Measurements from ENCODE around the gene WDR37.
A peak's percentile ranks its signal among the peaks of the same experiment; 100 is the strongest.
"Not testable (repeated sequence)": the region's sequence is repeated elsewhere in the genome, so short reads cannot be mapped to it uniquely, and the experiment has no call there.

The WDR37 gene

DNA sequence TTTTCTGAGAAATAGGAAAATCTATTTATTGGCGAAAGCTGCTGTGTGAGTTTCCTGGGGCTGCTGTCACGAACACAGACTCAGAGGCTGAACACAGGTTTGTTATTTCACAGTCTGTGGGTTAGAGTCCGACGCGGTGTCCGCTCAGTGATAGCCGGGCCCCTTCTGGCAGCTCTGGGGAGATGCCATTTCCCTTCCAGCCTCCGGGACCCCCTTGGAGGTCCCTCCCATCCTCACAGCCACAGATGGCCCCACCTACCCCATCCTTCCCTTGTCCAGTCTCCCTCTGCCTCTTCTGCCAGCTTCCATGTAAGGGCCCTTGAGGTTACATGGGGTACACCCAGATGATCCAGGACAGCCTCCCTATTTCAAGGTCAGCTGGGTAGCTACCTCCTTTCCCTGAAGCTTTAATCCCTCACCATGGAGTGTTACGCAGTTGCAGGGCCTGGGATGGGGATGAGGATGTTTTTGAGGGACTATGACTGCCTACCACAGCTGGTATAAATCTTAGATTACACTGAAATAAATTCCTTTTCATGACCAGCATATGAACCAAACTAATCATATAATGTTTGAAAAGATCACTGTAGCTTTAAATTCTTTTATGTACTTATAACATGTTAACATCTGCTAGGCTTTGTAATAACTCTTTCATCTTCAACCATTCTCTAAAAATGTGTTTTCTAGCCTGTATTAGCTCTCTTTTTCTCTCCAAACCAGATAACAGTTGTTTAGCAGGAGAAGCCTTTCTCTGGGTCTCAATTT, 98.5 kb downstream of the WDR37 start:
- DNase-seq = no peak

DNA sequence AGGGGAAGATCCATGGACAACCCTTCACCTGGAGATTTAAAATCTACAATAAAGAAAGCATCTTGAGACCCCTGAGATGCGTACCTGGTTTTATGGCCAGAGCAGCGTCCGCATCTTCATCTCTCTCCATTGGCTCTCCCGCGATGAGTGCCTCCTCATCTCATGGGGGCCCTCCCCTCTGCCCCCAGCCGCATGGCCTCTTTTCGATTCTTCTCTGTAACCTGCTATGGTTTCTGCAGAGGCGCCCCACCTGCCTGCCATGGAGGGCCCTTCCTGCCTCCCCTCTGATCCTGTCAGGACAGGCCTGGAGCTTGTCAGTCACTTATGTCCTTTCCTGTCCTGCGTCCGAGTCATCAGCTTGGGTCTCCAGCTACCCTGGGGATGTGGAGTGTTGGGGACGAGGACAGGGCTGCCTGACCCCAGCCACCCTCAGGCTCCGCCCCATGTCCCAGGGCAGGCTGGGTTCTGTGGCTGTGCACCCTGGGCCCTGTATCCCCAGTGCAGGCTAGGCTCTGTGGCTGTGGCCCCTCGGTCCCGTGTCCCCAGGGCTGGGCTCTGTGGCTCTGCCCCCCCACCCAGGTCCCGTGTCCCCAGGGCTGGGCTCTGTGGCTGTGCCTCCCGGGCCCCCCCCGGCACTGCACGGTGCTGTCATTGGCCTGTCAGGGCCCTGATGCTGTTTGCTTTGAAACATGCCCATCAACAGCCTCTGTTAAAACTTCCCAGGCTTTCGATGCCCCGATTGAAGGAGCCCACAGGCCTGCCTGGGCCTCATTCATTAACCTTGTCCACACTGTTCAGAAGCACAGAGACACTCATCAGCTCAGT, 99.8 kb downstream of the WDR37 start:
- DNase-seq = no peak

DNA sequence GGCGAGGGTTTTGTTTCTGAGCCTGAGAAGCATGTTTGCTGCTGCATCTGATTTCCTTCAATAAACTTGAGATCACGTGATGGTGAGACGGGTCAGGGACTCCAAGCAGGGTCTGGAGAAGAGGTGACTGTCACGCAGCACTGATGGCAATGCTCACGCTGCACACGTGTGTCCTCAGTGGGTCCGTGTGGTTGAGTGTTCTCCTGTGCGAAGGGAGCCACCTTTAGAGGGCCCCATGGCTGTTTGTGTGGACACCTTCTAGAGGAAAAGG, 100.4 kb downstream of the WDR37 start:
- DNase-seq = no peak

DNA sequence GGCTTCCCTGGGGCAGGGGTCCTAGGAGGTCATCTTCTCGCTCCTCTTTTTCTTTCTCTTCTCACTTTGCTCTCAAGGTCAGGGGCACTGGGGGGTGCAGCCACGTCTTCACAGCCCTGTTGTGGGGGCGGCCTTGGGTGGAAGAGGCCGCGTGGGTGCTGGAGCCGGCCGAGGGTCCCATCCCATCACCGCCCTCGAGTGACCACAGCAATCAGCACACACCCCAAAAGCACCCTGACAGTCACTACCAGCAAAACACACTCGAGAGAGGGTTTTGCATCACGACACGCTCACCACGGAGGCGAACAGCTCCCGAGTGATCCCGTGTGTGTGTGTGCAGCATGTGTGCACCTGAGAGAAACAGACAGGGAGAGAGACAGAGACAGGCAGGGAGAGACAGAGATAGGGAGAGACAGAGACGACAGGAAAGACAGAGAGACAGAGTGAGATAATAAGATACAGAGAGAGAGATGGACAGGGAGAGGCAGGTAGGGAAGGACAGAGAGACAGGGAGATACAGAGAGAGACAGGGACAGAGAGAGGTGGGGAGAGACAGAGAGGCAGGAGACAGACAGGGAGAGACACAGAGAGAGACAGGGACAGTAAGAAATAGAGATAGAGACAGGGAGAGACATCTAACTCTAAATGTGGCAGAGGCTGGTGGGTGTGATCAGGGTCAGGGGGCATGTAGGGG, 100.9 kb downstream of the WDR37 start:
- DNase-seq = no peak

DNA sequence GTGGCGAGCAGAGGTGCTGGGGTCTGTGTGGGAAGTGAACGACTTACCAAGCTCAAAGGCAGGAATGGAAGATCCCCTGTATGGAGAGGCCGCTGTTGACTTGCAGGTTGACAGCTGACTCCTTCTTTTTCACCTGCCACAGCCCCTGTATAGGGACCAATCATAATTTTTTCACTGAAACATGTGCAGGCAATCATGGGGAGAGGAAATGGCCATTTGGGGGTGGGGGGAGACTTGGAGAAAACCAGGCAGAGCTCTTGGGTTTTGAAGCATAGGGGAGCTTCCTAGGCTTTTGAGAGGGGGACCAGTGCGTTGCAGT, 101.4 kb downstream of the WDR37 start:
- no peak for DNase-seq

DNA sequence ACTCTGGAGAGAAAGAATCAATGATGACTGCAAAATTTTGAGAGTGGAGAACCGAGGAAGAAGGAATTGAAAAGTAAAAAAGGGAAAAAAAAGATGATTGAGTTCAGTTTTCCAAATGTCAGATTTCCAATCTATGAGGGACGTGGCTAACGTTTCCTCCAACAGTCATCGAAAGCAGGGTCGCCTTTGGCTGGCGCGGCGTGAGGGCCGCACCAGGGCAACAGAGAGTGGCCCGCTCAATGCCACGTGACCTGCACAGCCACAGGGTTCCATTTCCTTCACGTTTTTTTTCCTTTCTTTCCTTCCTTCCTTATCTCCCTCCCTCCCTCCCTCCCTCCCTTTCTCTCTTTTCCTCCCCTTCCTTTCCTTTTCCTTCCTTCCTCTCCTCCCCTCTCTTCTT, 101.9 kb downstream of the WDR37 start:
- DNase-seq = no peak

DNA sequence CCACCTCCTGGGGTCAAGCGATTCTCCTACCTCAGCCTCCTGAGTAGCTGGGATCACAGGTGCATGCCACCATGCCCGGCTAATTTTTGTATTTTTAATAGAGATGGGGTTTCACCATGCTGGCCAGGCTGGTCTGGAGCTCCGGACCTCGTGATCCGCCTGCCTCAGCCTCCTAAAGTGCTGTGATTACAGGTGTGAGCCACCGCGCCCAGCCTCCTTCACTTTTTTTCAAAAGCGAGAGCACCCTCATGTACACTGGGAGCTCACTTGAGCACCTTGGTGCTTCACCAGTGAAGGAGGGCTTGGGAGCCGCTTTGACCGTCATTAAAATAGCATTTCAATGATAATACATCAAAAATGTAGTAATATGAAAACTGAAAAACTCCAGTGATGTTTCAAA, 102.4 kb downstream of the WDR37 start:
- DNase-seq = not testable (repeated sequence)

DNA sequence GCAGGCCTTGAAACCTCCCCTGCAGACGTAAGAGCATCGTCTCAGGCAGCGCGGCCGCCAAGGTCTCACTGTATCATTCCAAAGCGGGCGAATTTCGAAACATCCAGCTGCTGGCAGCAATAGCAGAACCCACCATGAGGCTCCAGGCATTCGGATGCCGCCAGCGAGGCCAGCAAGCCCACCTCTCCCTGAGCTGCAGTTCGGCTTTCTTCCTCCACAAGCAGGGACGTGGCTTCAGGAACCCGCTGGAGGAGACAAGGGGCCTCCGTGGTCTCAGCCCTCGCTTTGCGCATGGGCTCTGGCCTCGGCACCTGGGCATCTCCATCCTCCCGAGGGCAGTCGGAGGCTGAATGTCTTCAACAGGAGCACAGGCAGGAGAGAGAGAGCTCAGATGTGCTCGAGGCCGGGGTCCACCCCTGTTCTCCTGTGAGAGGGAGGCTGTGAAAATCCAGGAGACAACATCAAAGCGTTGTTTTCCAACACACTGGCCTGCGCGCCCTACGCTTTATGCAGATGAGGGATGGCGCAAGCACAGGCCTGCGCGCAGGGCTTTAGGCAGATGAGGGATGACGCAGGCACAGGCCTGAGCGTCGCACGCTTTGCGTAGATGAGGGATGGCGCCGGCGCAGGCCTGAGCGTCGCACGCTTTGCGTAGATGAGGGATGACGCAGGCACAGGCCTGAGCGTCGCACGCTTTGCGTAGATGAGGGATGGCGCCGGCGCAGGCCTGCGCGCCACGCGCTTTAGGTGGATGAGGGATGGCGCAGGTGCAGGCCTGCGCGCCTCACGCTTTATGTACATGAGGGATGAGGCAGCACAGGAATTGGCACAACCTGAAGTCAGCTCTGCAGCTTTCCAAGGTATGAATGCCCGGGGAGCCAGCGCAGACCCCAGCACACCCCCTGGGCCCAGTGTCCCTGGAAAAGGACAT, 103.2 kb downstream of the WDR37 start:
- peak; percentile 11 for DNase-seq

DNA sequence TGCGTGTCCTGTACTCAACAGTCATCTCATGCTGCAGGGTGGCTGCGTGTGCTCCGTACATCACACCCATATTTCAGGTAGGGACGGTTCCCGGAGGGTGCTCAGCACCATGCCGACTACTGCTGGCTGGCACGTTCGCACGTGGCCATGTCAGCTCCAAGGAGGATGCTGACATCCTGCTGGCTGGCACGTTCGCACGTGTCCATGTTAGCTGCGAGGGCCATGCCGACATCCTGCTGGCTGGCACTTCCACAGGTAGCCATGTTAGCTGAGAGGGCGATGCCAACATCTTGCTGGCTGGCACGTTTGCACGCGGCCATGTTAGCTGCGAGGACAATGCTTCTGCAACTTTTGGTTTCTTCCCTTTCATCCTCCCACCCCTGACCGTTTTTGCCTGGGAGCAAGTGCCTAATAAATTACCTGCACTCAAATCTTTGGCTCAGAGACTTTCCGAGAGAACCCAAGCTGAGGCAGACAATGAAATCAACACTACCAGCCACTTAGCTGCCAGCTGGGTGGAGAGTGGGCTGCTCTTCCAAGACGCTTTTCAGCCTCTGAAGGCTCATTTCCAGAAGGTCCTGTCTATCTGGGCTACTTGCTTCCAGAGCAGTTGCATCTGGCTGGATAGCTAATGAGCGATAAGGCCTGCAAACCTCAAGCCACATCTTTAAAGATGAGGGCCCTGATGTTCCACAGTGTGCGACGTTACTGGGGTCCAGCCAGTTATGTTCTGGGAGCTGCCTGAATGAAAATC, 104.6 kb downstream of the WDR37 start:
- DNase-seq = no peak

DNA sequence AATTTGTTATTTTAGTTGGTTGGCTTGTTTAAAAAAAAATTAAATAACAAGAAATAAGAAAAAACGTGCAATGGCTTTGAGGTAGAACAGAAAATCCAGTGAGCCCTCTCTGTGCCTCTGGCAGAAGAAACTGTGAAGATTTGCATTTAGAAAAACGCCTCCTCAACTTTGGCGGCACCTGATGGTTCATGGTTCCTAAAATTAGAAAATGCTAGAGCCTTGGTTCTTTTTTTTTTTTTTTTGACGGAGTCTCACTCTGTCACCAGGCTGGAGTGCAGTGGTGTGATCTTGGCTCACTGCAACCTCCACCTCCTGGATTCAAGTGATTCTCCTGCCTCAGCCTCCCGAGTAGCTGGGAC, 105.1 kb downstream of the WDR37 start:
- not testable (repeated sequence) for DNase-seq

DNA sequence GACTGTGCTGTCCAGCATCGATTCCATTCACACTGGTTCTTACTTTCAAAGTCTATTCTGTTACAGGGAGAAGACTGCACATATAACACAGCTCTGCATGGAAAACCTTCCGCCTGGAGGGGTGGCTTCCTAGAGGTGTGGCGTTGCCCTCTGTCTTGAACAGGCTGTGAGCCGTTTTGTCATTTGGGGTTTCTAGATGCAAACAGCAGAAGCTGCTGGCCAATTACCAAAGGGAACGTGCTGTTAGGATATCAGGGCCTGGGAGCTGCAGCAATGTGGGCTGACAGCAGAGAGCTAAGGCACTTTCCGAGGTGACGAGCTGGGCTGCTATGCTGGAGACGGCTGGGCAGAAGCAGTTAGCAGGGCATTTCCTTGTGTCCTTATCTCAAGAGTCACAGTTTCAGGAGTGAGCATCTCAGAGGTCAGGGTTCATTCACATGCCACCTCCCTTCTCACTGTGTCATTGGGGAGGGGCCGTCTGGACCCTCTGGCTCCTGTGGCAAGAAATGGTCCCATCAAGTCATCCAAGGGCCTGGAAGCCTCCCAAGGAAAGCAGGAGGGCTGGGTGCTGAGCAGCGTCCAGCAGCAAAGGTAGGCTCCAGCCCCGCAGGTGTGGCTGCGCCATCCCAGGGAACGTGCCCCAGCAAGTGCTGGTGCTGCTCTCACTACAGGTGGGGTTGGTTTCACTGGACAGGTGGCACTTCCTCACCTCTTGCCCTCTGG, 106.5 kb downstream of the WDR37 start:
- DNase-seq = no peak

DNA sequence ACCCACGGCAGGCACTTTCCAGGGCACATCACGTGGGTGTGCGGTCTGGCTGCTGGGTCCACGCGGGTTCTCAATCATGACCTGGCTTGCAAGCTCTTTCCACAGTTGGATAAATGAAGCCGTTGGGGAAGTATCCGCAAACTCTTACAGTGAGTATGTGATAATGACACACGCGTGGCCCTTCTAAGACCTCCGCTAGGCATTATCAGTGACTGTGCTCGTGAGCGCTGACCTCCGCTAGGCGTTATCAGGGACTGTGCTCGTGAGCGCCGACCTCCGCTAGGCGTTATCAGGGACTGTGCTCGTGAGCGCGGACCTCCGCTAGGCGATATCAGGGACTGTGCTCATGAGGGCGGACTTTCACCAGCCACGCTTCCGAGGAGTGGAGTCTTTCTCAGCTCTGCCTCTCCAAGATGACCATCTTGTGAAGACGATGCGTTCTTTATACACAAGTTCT, 107.0 kb downstream of the WDR37 start:
- no peak for DNase-seq

DNA sequence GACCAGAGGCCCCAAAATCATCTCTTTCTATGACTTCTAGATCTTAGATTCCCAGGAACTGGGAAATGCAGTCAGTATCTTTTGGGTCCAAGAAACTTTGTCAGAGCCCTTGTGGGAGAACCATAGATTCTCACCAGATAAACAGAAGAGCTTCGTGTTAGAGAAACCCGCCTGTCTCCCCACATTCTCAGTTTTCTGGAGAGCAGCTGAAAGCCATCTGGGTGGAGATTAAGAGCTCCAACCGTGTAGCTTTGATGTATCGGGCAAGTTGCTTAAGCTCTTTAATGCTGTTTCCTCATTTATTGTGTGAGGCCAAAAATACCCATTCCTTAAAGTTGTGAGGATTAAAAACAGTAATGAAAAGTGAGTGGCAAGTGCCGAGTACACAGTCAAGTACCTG, 107.6 kb downstream of the WDR37 start:
- DNase-seq = no peak

DNA sequence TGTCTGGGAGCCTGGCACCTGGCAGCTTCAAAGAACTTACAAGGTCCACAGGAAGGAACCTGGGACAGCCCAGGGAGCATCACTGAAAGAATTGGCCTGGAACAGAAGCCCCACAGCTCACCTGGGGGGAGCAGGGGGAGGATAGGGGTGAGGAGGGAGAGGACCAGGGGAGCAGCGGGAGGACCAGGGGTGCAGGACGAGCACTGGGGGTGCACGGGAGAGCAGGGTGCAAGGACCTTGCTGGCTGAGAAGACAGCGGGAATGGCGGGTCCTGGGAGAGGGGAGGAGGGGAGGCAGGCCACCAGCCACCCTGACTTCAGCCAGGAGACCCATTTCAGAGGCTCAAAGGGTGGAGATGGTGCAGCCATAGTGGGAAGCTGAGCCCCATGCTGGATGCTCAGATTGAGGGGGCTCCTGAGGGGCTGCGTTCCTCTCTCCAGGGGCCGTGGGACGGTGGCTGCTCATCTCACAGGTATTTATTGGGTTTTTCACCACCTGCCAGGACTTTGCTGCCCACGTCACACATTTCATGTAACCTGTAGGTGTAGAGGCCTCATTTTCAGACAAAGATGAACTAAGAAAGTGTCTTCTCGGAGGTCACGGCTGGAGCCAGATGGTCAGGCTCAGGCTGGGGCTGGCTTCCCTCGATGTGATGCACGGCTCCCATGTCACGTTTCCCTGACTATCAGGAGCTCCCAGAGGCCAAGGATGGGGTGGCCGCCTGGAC, 110.1 kb downstream of the WDR37 start:
- DNase-seq = no peak

DNA sequence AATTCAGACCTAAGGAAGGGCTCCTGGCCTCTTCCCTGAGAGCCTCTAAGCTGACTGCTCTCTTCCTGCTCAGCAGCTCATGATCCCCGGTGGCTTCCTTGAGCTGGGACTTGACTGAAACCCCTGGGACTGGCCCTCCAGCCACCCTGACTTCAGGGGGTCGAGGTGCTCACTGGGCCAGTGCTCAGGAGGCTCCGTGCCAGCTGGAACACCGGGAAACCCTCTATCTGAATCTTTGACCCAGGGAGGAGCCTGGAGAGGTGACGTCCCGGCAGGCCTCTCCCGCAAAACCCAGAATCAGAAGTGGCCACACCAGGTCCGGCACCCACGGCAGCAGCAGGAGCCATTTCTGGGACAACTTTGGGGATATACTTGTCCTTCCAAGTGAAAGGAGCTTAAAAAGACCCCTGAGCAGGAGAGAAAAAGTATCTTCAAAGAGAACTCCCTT, 110.7 kb downstream of the WDR37 start:
- no peak for DNase-seq

DNA sequence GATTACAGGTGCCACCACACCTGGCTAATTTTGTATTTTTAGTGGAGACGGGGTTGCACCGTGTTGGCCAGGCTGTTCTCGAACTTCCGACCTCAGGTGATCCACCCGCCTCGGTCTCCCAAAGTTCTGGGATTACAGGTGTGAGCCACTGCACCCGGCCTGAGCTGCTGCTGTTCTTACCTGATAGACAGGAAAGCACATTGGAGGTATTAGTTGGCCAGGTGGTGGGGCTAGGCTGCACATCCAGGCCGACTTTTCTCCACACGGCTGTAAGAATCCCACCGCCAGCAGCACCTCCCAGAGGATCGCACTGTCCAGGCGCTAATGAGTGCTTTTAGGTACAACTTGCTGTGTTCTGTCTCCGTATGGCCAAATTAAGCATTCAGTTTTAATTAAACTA, 112.6 kb downstream of the WDR37 start:
- DNase-seq = no peak

DNA sequence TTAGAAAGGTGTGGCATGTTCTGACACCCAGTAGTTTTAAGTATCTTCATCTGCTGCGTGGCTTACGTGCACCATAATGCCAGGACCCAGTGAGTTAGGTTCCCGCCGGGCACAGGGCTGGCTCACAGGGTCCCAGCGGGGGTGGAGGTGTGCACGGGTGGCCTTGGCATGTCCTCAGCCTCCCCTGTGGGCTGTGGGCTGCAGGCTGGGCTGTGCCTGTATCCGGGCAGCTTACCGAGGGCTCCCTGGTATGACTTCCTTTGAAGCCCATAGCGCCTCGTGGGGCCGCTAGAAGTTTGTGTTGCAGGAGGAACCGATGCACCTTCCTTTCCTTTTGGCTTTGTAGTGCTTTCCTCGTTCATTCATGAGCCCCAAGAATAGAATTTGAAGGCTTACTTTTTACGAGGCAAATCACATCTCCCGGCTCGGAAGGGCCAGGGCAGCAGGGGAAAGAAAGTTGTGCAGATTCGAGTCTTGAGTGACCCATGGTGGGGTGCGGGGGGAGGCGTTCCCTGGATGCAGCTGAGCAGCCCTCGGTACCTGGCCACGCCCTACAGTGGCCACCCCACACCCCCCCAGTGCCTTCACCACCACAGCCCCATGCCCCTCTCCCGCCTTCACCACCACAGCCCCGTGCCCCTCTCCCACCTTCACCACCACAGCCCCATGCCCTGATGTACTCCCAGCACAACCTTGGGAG, 113.2 kb downstream of the WDR37 start:
- DNase-seq = no peak

DNA sequence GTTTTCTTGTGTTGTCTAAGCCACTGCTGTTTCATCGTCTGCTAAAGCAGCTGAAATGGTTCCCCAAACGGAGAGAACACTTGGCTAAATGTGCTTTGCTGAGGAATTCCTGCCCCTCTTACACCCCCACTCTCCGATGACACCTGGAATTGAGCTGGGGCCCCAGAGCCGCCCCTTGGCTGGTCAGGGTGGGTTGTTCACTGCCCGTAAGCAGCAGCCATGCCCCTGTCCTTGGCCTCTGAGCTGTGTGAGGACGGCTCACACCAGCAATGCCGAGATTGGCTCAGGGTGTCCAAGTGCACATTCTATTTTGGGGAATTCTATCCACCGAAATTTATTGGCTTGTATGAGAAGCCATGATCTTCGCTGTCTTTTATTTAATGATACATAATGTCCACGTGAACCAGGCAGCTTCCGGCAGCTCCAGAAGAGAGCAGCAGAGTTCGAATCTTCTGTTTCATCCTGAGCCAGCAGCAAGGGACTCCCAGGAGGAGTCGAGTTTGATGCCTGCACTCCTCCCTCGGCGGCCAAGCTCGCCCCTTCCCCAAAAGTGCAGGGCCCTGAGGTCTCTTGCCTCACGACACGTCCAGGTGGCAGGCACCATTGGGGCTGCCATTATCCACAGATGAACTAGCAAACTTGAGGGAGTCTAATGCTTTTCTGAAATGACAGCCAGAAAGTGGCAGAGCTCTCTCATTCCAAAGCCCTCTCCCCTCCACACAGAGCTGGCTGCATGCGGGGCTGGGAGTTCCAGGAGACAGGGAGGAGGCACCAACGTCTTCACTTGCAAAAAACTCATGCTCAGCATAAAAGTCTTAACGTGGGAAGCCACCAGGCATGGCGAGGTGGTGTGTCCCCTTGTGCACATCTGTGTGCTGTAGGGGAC, 114.0 kb downstream of the WDR37 start:
- no peak for DNase-seq

DNA sequence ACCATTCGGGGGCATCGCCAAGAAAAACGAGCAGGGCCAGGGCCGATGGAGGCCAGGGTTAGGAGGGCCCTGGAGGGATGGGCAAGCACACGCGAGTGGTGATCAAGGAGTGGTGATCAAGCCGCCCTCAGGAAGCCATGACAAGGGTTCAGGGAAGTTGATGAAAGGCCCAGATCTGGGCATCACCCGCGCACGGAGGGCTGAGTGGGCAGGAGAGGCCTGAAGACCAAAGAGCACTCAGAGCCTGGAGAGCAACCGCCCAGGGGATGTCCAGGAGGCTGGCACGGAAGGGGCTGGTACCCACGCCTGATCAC, 114.6 kb downstream of the WDR37 start:
- DNase-seq = no peak
